HEK293 (cell line): ENCODE measurements around the gene CIROP.

Experiments used
- HOXC10 ChIP-seq: sonication (generic); formaldehyde crosslinking; IDR thresholded peaks from 2 replicates; pipeline ENCODE4 v1.8.1; 2023; ENCODE audit warnings: mild to moderate bottlenecking, missing genetic modification reagents
- KLF10 ChIP-seq: fragments of 450-650 bp; IDR thresholded peaks from 2 replicates; pipeline ENCODE4 v1.5.1; 2018; ENCODE audit warnings: missing biosample characterization, mild to moderate bottlenecking, missing genetic modification characterization
- KLF8 ChIP-seq: fragments of 450-650 bp; formaldehyde crosslinking; IDR thresholded peaks from 2 replicates; pipeline ENCODE4 v1.5.1; 2016; ENCODE audit warnings: missing biosample characterization, missing genetic modification characterization
- TRIM28 ChIP-seq: IDR thresholded peaks from 2 replicates; pipeline ENCODE4 v1.6.1; 2011; ENCODE audit warnings: low read length, control low read depth, borderline replicate concordance
- WT1 ChIP-seq: fragments of 450-650 bp; formaldehyde crosslinking; IDR thresholded peaks from 2 replicates; pipeline ENCODE4 v1.5.1; 2016; ENCODE audit warnings: missing biosample characterization, missing genetic modification characterization
- YY2 ChIP-seq: fragments of 450-650 bp; formaldehyde crosslinking; IDR thresholded peaks from 2 replicates; pipeline ENCODE4 v1.5.1; 2016; ENCODE audit warnings: missing biosample characterization, missing genetic modification characterization
- ZBTB7A ChIP-seq: fragments of 450-650 bp; formaldehyde crosslinking; IDR thresholded peaks from 2 replicates; pipeline ENCODE4 v1.5.1; 2016; ENCODE audit warnings: low read depth, missing biosample characterization, missing genetic modification characterization
- ZBTB8A ChIP-seq: fragments of 450-650 bp; formaldehyde crosslinking; IDR thresholded peaks from 2 replicates; pipeline ENCODE4 v1.5.1; 2016; ENCODE audit warnings: missing biosample characterization, missing genetic modification characterization
- ZEB2 ChIP-seq: fragments of 450-650 bp; formaldehyde crosslinking; IDR thresholded peaks from 2 replicates; pipeline ENCODE4 v1.5.1; 2016; ENCODE audit warnings: missing biosample characterization, missing genetic modification characterization
- ZFHX2 ChIP-seq: fragments of 450-650 bp; formaldehyde crosslinking; conservative IDR thresholded peaks from 2 replicates; pipeline ENCODE4 v1.5.1; 2016; ENCODE audit warnings: missing biosample characterization, missing genetic modification characterization
- ZFP3 ChIP-seq: fragments of 450-650 bp; formaldehyde crosslinking; IDR thresholded peaks from 2 replicates; pipeline ENCODE4 v1.5.1; 2016; ENCODE audit warnings: low read depth, missing biosample characterization, missing genetic modification characterization
- ZNF132 ChIP-seq: fragments of 450-650 bp; formaldehyde crosslinking; IDR thresholded peaks from 2 replicates; pipeline ENCODE4 v1.5.1; 2017; ENCODE audit warnings: missing biosample characterization, missing genetic modification characterization, borderline replicate concordance
- ZNF140 ChIP-seq: fragments of 450-650 bp; formaldehyde crosslinking; IDR thresholded peaks from 2 replicates; pipeline ENCODE4 v1.5.1; 2016; ENCODE audit warnings: missing biosample characterization, missing genetic modification characterization
- ZNF174 ChIP-seq: fragments of 450-650 bp; formaldehyde crosslinking; IDR thresholded peaks from 2 replicates; pipeline ENCODE4 v1.5.0; 2017; ENCODE audit warnings: missing biosample characterization, mild to moderate bottlenecking, missing genetic modification characterization
- ZNF19 ChIP-seq: fragments of 450-650 bp; formaldehyde crosslinking; IDR thresholded peaks from 2 replicates; pipeline ENCODE4; 2016; ENCODE audit warnings: missing biosample characterization, missing genetic modification characterization, low read depth
- ZNF223 ChIP-seq: fragments of 450-650 bp; formaldehyde crosslinking; IDR thresholded peaks from 2 replicates; pipeline ENCODE4 v1.5.1; 2016; ENCODE audit warnings: missing biosample characterization, missing genetic modification characterization
- ZNF354C ChIP-seq: fragments of 450-650 bp; formaldehyde crosslinking; IDR thresholded peaks from 2 replicates; pipeline ENCODE4 v1.5.1; 2016; ENCODE audit warnings: missing biosample characterization, missing genetic modification characterization, low read depth, borderline replicate concordance
- ZNF548 ChIP-seq: fragments of 450-650 bp; formaldehyde crosslinking; IDR thresholded peaks from 2 replicates; pipeline ENCODE4 v1.5.1; 2016; ENCODE audit warnings: missing biosample characterization, missing genetic modification characterization
- ZNF558 ChIP-seq: fragments of 450-650 bp; formaldehyde crosslinking; IDR thresholded peaks from 2 replicates; pipeline ENCODE4 v1.5.1; 2016; ENCODE audit warnings: missing biosample characterization, missing genetic modification characterization
- ZNF624 ChIP-seq: fragments of 450-650 bp; formaldehyde crosslinking; IDR thresholded peaks from 2 replicates; pipeline ENCODE4 v1.5.1; 2017; ENCODE audit warnings: missing biosample characterization, missing genetic modification characterization
- ZNF626 ChIP-seq: fragments of 450-650 bp; sonication (Bioruptor Pico); formaldehyde crosslinking; IDR thresholded peaks from 2 replicates; pipeline ENCODE4 v1.5.1; 2018; ENCODE audit warnings: missing biosample characterization, missing genetic modification characterization, inconsistent platforms
- ZNF792 ChIP-seq: fragments of 450-650 bp; formaldehyde crosslinking; IDR thresholded peaks from 2 replicates; pipeline ENCODE4 v1.5.1; 2016; ENCODE audit warnings: missing biosample characterization, missing genetic modification characterization
- TF ChIP-seq, protein P1 (sequence below): fragments of 450-650 bp; formaldehyde crosslinking; IDR thresholded peaks from 2 replicates; pipeline ENCODE4 v1.5.1; 2016; ENCODE audit warnings: missing biosample characterization, missing genetic modification characterization
- TF ChIP-seq, protein P2 (sequence below): fragments of 450-650 bp; formaldehyde crosslinking; conservative IDR thresholded peaks from 2 replicates; pipeline ENCODE4 v1.5.1; 2016; ENCODE audit warnings: low read depth, missing biosample characterization, missing genetic modification characterization
- TF ChIP-seq, protein P3 (sequence below): fragments of 450-650 bp; formaldehyde crosslinking; IDR thresholded peaks from 2 replicates; pipeline ENCODE4 v1.5.1; 2016; ENCODE audit warnings: missing biosample characterization, missing genetic modification characterization
- TF ChIP-seq, protein P4 (sequence below): sonication (generic); formaldehyde crosslinking; IDR thresholded peaks from 2 replicates; pipeline ENCODE4 v1.8.1; 2022; ENCODE audit warnings: mild to moderate bottlenecking, moderate library complexity, missing genetic modification reagents

Gene CIROP

DNA sequence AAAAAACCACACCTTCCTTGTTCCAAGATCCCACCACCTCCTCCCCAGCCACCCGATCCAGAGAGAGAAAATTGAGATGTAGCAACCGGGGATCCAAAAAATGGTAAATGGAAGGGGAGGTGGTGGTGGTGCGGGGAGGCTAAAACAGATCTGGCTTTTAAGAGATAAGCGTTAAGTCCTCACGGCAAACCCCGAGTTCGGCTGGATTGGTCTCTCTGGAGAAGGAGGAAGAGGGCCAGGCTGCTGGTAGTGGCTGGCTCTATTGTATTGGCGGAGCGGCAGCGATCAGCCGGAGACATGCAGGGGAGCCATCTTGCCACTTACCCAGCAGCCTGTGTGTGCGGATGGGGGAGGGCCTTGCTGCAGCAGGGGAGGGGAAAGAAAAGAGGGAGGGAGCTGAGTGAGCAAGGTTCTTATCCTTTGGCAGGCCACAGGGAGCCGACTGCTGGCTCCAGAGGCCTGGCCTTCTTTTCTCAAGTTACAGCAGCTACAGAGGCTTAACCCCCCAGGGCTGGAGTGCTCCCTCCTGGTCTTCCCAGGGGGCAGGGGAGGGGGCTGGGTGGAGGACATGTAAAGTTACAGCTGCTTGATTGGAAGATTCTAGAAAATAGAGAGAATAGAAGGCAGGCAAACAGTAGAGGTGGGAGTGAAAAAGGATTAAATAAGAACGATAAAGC lies 33.4 kb downstream of the CIROP start (continued):
- TF ChIP-seq KLF8 (tag by site-specific recombination) (no peak; the same call in none of the 2 replicates), ZNF140 (tag by site-specific recombination) (no peak), ZFP3 (tag by site-specific recombination) (no peak), ZEB2 (tag by site-specific recombination) (0 out of 2 replicates have a peak, but pooled peaks have one; percentile 47), ZFHX2 (no peak), ZNF548 (tag by site-specific recombination) (no peak), ZBTB8A (no peak), YY2 (tag by site-specific recombination) (peak; percentile 52; the same call in 1 of the 2 replicates), KLF10 (tag by site-specific recombination) (peak; percentile 45; the same call in 1 of the 2 replicates), ZBTB7A (tag by site-specific recombination) (no peak), TRIM28 (peak; percentile 62; the same call in 1 of the 2 replicates), WT1 (tag by site-specific recombination) (peak; percentile 20; the same call in 1 of the 2 replicates), ZNF792 (no peak), ZNF19 (tag by site-specific recombination) (no peak), ZNF132 (tag by site-specific recombination) (no peak), HOXC10 (CRISPR knock-in tag) (no peak), ZNF626 (tag by site-specific recombination) (no peak), ZNF354C (tag by site-specific recombination) (no peak), ZNF223 (tag by site-specific recombination) (no peak), ZNF174 (tag by site-specific recombination) (no peak), ZNF558 (tag by site-specific recombination) (no peak), ZNF624 (tag by site-specific recombination) (no peak)
- TF ChIP-seq, protein P1, sequence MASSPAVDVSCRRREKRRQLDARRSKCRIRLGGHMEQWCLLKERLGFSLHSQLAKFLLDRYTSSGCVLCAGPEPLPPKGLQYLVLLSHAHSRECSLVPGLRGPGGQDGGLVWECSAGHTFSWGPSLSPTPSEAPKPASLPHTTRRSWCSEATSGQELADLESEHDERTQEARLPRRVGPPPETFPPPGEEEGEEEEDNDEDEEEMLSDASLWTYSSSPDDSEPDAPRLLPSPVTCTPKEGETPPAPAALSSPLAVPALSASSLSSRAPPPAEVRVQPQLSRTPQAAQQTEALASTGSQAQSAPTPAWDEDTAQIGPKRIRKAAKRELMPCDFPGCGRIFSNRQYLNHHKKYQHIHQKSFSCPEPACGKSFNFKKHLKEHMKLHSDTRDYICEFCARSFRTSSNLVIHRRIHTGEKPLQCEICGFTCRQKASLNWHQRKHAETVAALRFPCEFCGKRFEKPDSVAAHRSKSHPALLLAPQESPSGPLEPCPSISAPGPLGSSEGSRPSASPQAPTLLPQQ (tag by site-specific recombination) = peak; percentile 38; the same call in 1 of the 2 replicates
- TF ChIP-seq, protein P2, sequence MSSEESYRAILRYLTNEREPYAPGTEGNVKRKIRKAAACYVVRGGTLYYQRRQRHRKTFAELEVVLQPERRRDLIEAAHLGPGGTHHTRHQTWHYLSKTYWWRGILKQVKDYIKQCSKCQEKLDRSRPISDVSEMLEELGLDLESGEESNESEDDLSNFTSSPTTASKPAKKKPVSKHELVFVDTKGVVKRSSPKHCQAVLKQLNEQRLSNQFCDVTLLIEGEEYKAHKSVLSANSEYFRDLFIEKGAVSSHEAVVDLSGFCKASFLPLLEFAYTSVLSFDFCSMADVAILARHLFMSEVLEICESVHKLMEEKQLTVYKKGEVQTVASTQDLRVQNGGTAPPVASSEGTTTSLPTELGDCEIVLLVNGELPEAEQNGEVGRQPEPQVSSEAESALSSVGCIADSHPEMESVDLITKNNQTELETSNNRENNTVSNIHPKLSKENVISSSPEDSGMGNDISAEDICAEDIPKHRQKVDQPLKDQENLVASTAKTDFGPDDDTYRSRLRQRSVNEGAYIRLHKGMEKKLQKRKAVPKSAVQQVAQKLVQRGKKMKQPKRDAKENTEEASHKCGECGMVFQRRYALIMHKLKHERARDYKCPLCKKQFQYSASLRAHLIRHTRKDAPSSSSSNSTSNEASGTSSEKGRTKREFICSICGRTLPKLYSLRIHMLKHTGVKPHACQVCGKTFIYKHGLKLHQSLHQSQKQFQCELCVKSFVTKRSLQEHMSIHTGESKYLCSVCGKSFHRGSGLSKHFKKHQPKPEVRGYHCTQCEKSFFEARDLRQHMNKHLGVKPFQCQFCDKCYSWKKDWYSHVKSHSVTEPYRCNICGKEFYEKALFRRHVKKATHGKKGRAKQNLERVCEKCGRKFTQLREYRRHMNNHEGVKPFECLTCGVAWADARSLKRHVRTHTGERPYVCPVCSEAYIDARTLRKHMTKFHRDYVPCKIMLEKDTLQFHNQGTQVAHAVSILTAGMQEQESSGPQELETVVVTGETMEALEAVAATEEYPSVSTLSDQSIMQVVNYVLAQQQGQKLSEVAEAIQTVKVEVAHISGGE = no peak
- TF ChIP-seq, protein P3, sequence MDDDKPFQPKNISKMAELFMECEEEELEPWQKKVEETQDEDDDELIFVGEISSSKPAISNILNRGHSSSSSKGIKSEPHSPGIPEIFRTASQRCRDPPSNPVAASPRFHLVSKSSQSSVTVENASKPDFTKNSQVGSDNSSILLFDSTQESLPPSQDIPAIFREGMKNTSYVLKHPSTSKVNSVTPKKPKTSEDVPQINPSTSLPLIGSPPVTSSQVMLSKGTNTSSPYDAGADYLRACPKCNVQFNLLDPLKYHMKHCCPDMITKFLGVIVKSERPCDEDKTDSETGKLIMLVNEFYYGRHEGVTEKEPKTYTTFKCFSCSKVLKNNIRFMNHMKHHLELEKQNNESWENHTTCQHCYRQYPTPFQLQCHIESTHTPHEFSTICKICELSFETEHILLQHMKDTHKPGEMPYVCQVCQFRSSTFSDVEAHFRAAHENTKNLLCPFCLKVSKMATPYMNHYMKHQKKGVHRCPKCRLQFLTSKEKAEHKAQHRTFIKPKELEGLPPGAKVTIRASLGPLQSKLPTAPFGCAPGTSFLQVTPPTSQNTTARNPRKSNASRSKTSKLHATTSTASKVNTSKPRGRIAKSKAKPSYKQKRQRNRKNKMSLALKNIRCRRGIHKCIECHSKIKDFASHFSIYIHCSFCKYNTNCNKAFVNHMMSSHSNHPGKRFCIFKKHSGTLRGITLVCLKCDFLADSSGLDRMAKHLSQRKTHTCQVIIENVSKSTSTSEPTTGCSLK (tag by site-specific recombination) = no peak
- TF ChIP-seq, protein P4, sequence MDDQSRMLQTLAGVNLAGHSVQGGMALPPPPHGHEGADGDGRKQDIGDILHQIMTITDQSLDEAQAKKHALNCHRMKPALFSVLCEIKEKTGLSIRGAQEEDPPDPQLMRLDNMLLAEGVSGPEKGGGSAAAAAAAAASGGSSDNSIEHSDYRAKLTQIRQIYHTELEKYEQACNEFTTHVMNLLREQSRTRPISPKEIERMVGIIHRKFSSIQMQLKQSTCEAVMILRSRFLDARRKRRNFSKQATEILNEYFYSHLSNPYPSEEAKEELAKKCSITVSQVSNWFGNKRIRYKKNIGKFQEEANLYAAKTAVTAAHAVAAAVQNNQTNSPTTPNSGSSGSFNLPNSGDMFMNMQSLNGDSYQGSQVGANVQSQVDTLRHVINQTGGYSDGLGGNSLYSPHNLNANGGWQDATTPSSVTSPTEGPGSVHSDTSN = no peak
